Natural killer cell (primary cell): ENCODE measurements around the gene KCNQ1OT1. TPM values are rescaled to one million over a fixed set of nuclear protein-coding genes. Genes with fewer than 3 reads are reported as not detected.

Source experiments
- ATAC-seq, 3 donors: fragments of 150-1000 bp in 2 of 3; fragments of 200-7000 bp in 1 of 3; cut with Tn5 transposase; 1 replicate in 1 of 3; 2 replicates in 2 of 3; pipeline ENCODE4 v1.10.0; 2021; ENCODE audit warnings: mild to moderate bottlenecking in 2 of 3, moderate library complexity in 2 of 3
- DNase-seq, 2 donors: peaks; one replicate each; pipeline versions ENCODE4 v3.0.0 to v3.0.0-alpha.2; 2013 to 2021; ENCODE audit warnings: mixed read lengths in 1 of 2
- H3K27ac ChIP-seq: one replicate; pipeline ENCODE4 v1.5.1; 2013; ENCODE audit warnings: mild to moderate bottlenecking, low read length
- H3K27me3 ChIP-seq: one replicate; pipeline ENCODE4 v1.6.1; 2013; ENCODE audit warnings: low read length; ENCODE audit not compliant: control insufficient read depth, insufficient read depth
- H3K36me3 ChIP-seq: one replicate; pipeline ENCODE4 v1.6.1; 2013; ENCODE audit warnings: low read length; ENCODE audit not compliant: control insufficient read depth, insufficient read depth
- H3K4me1 ChIP-seq: one replicate; pipeline ENCODE4 v1.6.1; 2013; ENCODE audit warnings: low read length; ENCODE audit not compliant: control insufficient read depth, insufficient read depth
- H3K4me3 ChIP-seq: one replicate; pipeline ENCODE4 v1.5.1; 2013; ENCODE audit warnings: low read length
- H3K9me3 ChIP-seq: one replicate; pipeline ENCODE4 v1.6.1; 2013; ENCODE audit warnings: low read length; ENCODE audit not compliant: control insufficient read depth, insufficient read depth
- H3K27ac Mint-ChIP-seq, 2 donors: one replicate each; pipeline ENCODE4 v1.8.0; 2022; ENCODE audit warnings: mild to moderate bottlenecking in 2 of 2, mixed read lengths in 2 of 2, moderate library complexity in 1 of 2
- H3K27me3 Mint-ChIP-seq, 2 donors: one replicate each; pipeline ENCODE4 v1.8.0; 2022; ENCODE audit warnings: low read depth in 2 of 2, mixed read lengths in 2 of 2
- H3K36me3 Mint-ChIP-seq: one replicate; pipeline ENCODE4 v1.8.0; 2022; ENCODE audit warnings: mixed read lengths
- H3K4me1 Mint-ChIP-seq, 2 donors: one replicate each; pipeline ENCODE4 v1.8.0; 2022; ENCODE audit warnings: mixed read lengths in 2 of 2
- H3K4me3 Mint-ChIP-seq: one replicate; pipeline ENCODE4 v1.8.0; 2022; ENCODE audit warnings: mild to moderate bottlenecking, moderate library complexity, mixed read lengths
- H3K9me3 Mint-ChIP-seq, 2 donors: one replicate each; pipeline ENCODE4 v1.8.0; 2022; ENCODE audit warnings: mixed read lengths in 2 of 2
- WGBS: methylation state at CpG from one replicate; pipeline ENCODE4 v1.1.7; 2013; ENCODE audit warnings: missing lambda C conversion rate; ENCODE audit not compliant: insufficient coverage; 5-methylcytosine and 5-hydroxymethylcytosine counted together
- intact Hi-C: fragments of 100-400 bp; cut with micrococcal nuclease; formaldehyde crosslinking; loops from one replicate; pipeline ENCODE4 v1.14.2; 2022
- total RNA-seq, 4 donors: library from RNA; stranded (reverse); fragments of 120-200 nt in 1 of 4; gene quantifications; one replicate each; pipeline versions ENCODE4 v1.2.3 to v1.2.4, GENCODE V29; 2013 to 2022
- TF ChIP-seq, protein P1 (sequence below): fragments of 200-600 bp; IDR thresholded peaks from one replicate; pipeline ENCODE4 v1.8.0; 2022; ENCODE audit warnings: antibody characterized with exemption

Gene KCNQ1OT1
- total RNA-seq, 3 donors from 2014 or later (not counting 1 experiment from before 2014, with no cell fraction given), result 0.72 to 0.78 (median 0.75) TPM

- TF ChIP-seq, protein P1, sequence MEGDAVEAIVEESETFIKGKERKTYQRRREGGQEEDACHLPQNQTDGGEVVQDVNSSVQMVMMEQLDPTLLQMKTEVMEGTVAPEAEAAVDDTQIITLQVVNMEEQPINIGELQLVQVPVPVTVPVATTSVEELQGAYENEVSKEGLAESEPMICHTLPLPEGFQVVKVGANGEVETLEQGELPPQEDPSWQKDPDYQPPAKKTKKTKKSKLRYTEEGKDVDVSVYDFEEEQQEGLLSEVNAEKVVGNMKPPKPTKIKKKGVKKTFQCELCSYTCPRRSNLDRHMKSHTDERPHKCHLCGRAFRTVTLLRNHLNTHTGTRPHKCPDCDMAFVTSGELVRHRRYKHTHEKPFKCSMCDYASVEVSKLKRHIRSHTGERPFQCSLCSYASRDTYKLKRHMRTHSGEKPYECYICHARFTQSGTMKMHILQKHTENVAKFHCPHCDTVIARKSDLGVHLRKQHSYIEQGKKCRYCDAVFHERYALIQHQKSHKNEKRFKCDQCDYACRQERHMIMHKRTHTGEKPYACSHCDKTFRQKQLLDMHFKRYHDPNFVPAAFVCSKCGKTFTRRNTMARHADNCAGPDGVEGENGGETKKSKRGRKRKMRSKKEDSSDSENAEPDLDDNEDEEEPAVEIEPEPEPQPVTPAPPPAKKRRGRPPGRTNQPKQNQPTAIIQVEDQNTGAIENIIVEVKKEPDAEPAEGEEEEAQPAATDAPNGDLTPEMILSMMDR, result no peak
- Mint-ChIP-seq H3K9me3 (no peaks in the 10 kb centered on the region), H3K4me3 (no peak overlapping the region), H3K27ac (no peak overlapping the region), H3K36me3 (no peaks in the 10 kb centered on the region), H3K4me1 (no peaks in the 10 kb centered on the region), H3K27me3 (no peaks in the 10 kb centered on the region)
- Histone ChIP-seq H3K4me3 (no peak overlapping the region), H3K9me3 (no peaks in the 10 kb centered on the region), H3K27me3 (no peaks in the 10 kb centered on the region), H3K4me1 (peaks cover 4% of the 10 kb centered on the region), H3K36me3 (no peaks in the 10 kb centered on the region), H3K27ac (no peak overlapping the region)
- ATAC-seq, result no peak
- 95% methylated on average over 17 of the region's 17 CpGs for WGBS
- intact Hi-C loops, result no loop called here
- peak in 1 of 2 donors; percentile 6 for DNase-seq
Observed at GRCh38 chr11:2575591-2576051, 124.2 kb downstream of the KCNQ1OT1 start.

GRCh38 chr11:2574553-2575535 lies 125.0 kb downstream of the KCNQ1OT1 start:
- no peaks in the 10 kb centered on the region for H3K9me3 Mint-ChIP-seq
- WGBS, result 94% methylated on average over 45 of the region's 45 CpGs
- H3K4me3 Mint-ChIP-seq, result no peak overlapping the region
- DNase-seq (peak in 1 of 2 donors; percentile 12), ATAC-seq (no peak)
- intact Hi-C loops, result no loop called here
- Histone ChIP-seq H3K36me3 (no peaks in the 10 kb centered on the region), H3K27me3 (no peaks in the 10 kb centered on the region), H3K4me3 (no peak overlapping the region), H3K27ac (no peak overlapping the region), H3K9me3 (no peaks in the 10 kb centered on the region), H3K4me1 (peaks cover 12% of the 10 kb centered on the region)
- H3K27ac Mint-ChIP-seq, result no peak overlapping the region
- no peaks in the 10 kb centered on the region for H3K4me1 Mint-ChIP-seq
- TF ChIP-seq, protein P1, result no peak
- no peaks in the 10 kb centered on the region for H3K36me3 Mint-ChIP-seq
- H3K27me3 Mint-ChIP-seq, result no peaks in the 10 kb centered on the region

GRCh38 chr11:2574043-2574552 lies 125.7 kb downstream of the KCNQ1OT1 start:
- ATAC-seq (no peak), DNase-seq (peak in 1 of 2 donors; percentile 8)
- Histone ChIP-seq H3K27me3 (no peaks in the 10 kb centered on the region), H3K36me3 (no peaks in the 10 kb centered on the region), H3K4me1 (peaks cover 19% of the 10 kb centered on the region), H3K9me3 (no peaks in the 10 kb centered on the region), H3K27ac (no peak overlapping the region), H3K4me3 (no peak overlapping the region)
- Mint-ChIP-seq H3K4me3 (no peak overlapping the region), H3K9me3 (no peaks in the 10 kb centered on the region), H3K4me1 (no peaks in the 10 kb centered on the region), H3K27me3 (no peaks in the 10 kb centered on the region), H3K27ac (no peak overlapping the region), H3K36me3 (no peaks in the 10 kb centered on the region)
- TF ChIP-seq, protein P1, result no peak
- intact Hi-C loops, result no loop called here
- WGBS, result 88% methylated on average over 20 of the region's 22 CpGs
